Uterus (tissue), 2 donors: ENCODE results near the gene AQP9.

ENCODE experiments used
- CTCF ChIP-seq, 4 experiments: fragments of 200-600 bp in 2 of 4; fragments of 450-650 bp in 2 of 4; sonication (generic) in 2 of 4; IDR thresholded peaks; one replicate each; pipeline ENCODE4 v1.5.1; 2016 to 2019; ENCODE audit warnings: antibody characterized with exemption in 4 of 4, mild to moderate bottlenecking in 2 of 4, moderate library complexity in 1 of 4
- POLR2A ChIP-seq, 2 donors: fragments of 450-650 bp; IDR thresholded peaks; one replicate each; pipeline ENCODE4 v1.6.1; 2016; ENCODE audit warnings: antibody characterized with exemption in 2 of 2, mild to moderate bottlenecking in 1 of 2, moderate library complexity in 1 of 2

- TF ChIP-seq POLR2A (IDR thresholded peaks at IDR 0.05) = no peak
- TF ChIP-seq CTCF (IDR thresholded peaks at IDR 0.05) = no peak
Measured at GRCh38 chr15:58228718-58229117, 90.5 kb downstream of the AQP9 start.
